ENCODE measurements around the gene CCL2. TPM values are rescaled to one million over a fixed set of nuclear protein-coding genes. Genes with fewer than 3 reads are reported as not detected.

Gene CCL2
- total RNA-seq, 2 donors from 2014 or later: 46.3 to 118 TPM

DNA sequence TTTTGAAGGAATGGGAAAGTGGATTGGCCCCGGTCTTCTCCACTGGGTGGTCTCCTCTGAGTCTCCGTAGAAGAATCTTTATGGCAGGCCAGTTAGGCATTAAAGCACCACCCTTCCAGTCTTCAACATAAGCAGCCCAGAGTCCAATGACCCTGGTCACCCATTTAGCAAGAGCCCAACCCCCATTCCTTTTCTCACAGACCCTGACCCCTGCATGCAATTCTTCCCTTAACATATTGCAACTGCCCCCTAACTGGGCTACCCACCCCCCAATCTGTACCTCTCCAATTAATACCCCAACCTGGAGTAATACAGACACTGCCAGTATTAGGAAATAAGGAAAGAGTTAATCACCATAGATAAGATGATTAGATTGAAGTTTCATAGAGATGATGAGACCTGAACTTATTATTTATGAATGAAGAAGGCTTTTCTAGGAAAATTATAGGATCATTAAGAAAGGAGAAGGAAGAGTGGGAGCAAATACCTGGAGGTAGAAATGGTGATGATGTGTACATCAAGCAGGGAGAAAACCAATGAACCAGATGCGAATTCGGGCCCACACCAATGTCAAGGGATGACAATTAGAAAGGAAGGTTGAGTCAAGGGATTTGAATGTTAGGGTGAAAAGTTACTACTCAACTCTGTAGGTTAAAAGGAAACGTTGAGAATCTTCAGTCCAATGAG is 2.4 kb downstream of the CCL2 start:
- H3K27me3 ChIP-seq: no peaks in the 10 kb centered on the region
- DNase-seq (ENCODE audit: low spot score): no peak
- H3K36me3 ChIP-seq: no peaks in the 10 kb centered on the region
- H3K4me3 ChIP-seq: no peak overlapping the region
- peaks cover 0 to 52% of the 10 kb centered on the region in 2 donors for H3K4me1 ChIP-seq
- H3K27ac ChIP-seq: no peak overlapping the region
- TF ChIP-seq, protein P1, sequence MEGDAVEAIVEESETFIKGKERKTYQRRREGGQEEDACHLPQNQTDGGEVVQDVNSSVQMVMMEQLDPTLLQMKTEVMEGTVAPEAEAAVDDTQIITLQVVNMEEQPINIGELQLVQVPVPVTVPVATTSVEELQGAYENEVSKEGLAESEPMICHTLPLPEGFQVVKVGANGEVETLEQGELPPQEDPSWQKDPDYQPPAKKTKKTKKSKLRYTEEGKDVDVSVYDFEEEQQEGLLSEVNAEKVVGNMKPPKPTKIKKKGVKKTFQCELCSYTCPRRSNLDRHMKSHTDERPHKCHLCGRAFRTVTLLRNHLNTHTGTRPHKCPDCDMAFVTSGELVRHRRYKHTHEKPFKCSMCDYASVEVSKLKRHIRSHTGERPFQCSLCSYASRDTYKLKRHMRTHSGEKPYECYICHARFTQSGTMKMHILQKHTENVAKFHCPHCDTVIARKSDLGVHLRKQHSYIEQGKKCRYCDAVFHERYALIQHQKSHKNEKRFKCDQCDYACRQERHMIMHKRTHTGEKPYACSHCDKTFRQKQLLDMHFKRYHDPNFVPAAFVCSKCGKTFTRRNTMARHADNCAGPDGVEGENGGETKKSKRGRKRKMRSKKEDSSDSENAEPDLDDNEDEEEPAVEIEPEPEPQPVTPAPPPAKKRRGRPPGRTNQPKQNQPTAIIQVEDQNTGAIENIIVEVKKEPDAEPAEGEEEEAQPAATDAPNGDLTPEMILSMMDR (IDR thresholded peaks at IDR 0.05): no peak
- H3K9me3 ChIP-seq: no peaks in the 10 kb centered on the region

DNA sequence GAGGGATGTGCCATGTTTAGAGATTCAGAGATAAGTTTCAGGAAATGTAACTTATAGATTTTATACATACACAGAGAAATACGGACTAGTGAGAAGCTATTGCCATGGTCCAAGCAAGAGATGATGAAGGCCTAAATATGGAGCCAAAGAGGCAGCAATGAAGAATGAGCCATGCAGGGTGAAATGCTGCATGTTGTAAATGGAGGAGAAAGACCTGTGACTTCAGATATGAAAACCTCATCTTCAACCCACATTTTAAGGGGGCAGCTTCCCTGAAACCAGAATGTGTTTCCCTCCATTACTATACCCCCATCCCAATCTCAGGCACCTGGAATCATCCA is 2.9 kb downstream of the CCL2 start:
- no peak for DNase-seq (ENCODE audit: low spot score)
- Histone ChIP-seq H3K27me3 (no peaks in the 10 kb centered on the region), H3K27ac (no peak overlapping the region), H3K36me3 (no peaks in the 10 kb centered on the region), H3K4me1 (peaks cover 0 to 47% of the 10 kb centered on the region in 2 donors), H3K4me3 (no peak overlapping the region), H3K9me3 (no peaks in the 10 kb centered on the region)
- TF ChIP-seq, protein P1 (IDR thresholded peaks at IDR 0.05): no peak

DNA sequence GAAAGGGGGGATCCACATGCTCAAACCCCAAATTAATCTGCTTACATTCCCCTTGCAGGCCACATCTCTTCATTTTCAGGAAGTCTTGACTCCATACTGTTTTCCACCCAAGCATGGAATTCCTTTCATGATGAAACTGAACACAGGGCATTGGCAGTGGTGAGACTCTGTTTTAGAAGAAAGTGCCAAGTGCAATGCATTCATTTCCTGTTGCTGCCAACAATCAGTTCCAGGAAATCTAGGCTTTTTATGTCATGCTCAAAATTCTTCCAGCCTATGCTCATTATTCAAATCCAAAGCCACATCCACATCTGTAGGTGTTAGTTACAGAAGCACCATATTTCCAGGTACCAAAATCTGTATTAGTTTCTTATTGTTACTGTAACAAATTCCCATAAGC is 4.1 kb downstream of the CCL2 start:
- H3K27me3 ChIP-seq: no peaks in the 10 kb centered on the region
- H3K27ac ChIP-seq: no peak overlapping the region
- TF ChIP-seq, protein P1 (IDR thresholded peaks at IDR 0.05): no peak
- H3K36me3 ChIP-seq: no peaks in the 10 kb centered on the region
- H3K4me3 ChIP-seq: no peak overlapping the region
- H3K9me3 ChIP-seq: no peaks in the 10 kb centered on the region
- H3K4me1 ChIP-seq: peaks cover 0 to 35% of the 10 kb centered on the region in 2 donors
- no peak for DNase-seq (ENCODE audit: low spot score)

DNA sequence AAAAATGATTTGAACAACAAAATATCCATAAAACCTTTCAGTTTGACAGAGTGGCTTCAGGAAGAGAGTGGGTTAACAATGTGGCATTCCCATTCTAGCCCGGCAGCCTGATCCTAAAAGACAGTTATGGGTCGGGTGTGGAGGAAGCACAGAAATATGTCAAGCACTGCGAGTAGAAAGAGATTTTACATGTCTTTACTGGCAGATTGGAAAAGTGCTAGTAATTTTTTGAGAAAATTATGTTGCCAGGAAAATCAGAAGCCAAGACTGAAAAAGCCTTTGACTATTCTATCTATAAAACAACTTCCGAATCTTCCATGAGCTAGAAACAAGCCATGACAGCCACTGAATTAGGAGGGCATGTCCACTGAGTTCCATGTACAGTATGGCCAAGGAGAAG is 5.8 kb downstream of the CCL2 start:
- peaks cover 0 to 18% of the 10 kb centered on the region in 2 donors for H3K4me1 ChIP-seq
- H3K4me3 ChIP-seq: no peak overlapping the region
- TF ChIP-seq, protein P1 (IDR thresholded peaks at IDR 0.05): no peak
- no peak overlapping the region for H3K27ac ChIP-seq
- DNase-seq (ENCODE audit: low spot score): no peak
- H3K9me3 ChIP-seq: no peaks in the 10 kb centered on the region
- H3K27me3 ChIP-seq: no peaks in the 10 kb centered on the region
- no peaks in the 10 kb centered on the region for H3K36me3 ChIP-seq

DNA sequence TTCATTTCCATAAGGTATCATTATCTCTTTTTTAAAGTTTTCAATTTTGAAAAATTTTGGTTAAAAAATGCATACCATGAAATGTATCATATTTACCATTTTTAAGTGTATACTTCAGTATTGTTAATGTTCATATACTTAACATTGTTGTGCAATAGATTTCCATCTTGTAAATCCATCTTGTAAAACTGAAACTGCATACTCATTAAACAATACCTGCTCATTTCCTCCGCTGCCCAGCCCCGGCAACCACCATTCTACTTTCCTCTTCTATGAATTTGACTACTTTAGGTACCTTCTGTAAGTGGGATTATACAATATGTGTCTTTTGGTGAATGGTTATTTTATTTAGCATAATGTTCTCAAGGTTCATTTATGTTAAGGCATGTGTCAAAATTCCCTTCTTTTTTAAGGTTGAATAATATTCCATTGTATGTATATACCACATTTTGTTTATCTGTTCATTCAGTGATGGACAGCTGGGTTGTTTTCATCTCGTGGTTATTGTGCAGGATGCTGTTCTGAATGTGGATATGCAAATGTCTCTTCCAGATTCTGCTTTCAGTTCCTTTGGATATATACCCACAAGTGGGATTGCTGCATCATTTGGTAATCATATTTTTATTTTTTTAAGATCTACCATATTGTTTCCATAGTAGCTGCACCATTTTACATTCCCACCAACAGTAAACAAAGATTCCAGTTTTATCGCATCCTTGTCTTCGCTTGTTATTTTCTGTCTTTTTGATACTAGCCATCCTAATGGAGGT is 6.7 kb downstream of the CCL2 start:
- DNase-seq (ENCODE audit: low spot score): no peak
- TF ChIP-seq, protein P1 (IDR thresholded peaks at IDR 0.05): no peak
- Histone ChIP-seq H3K27ac (no peak overlapping the region), H3K4me1 (peaks cover 0 to 9% of the 10 kb centered on the region in 2 donors), H3K9me3 (no peaks in the 10 kb centered on the region), H3K27me3 (no peaks in the 10 kb centered on the region), H3K4me3 (no peak overlapping the region), H3K36me3 (no peaks in the 10 kb centered on the region)
